GM19023 (cell line): Measurements from ENCODE around the gene SYNE4.
"Not testable (repeated sequence)": the region's sequence is repeated elsewhere in the genome, so short reads cannot be mapped to it uniquely, and the experiment has no call there.

Experiments
- ATAC-seq: cut with Tn5 transposase; IDR thresholded peaks from one replicate; pipeline ENCODE4 v1.9.1; 2021; ENCODE audit warnings: mild to moderate bottlenecking, moderate library complexity; ENCODE audit not compliant: unreplicated experiment

Gene SYNE4

DNA sequence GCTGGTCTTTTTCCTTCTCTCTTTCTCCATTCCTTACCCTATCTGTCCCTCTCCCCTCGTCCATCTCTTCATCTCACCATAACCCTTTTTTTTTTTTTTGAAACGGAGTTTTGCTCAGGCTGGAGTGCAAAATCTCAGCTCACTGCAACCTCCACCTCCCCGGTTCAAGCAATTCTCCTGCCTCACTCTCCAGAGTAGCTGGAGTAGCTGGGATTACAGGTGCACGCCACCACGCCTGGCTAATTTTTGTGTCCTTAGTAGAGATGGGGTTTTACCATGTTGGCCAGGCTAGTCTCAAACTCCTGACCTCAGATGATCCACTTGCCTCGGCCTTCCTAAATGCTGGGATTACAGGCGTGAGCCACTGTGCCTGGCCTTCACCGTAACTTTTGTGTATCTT is 51.2 kb downstream of the SYNE4 start:
- not testable (repeated sequence) for ATAC-seq

GRCh38 chr19:35955881-35956634 is 52.6 kb downstream of the SYNE4 start:
- ATAC-seq, result no peak
